ENCODE measurements around the gene ANKRD30A.

The ANKRD30A gene

GRCh38 chr10:37401225-37401624 lies 275.8 kb downstream of the ANKRD30A start:
- no peak for TF ChIP-seq CTCF (conservative IDR thresholded peaks at IDR 0.05; ENCODE audit: low read depth, low read length)
- no peak for DNase-seq (ENCODE audit: low read depth)
- H3K4me3 ChIP-seq (ENCODE audit: low read depth, low read length): no peak overlapping the region

GRCh38 chr10:37403776-37404175 lies 278.4 kb downstream of the ANKRD30A start:
- TF ChIP-seq CTCF (conservative IDR thresholded peaks at IDR 0.05; ENCODE audit: low read depth, low read length): no peak
- no peak overlapping the region for H3K4me3 ChIP-seq (ENCODE audit: low read depth, low read length)
- no peak for DNase-seq (ENCODE audit: low read depth)
